Heart left ventricle (tissue), 16 donors: Measurements from ENCODE around the gene EGLN3. TPM values are rescaled to one million over a fixed set of nuclear protein-coding genes. Genes with fewer than 3 reads are reported as not detected.
A peak's percentile ranks its signal among the peaks of the same experiment; 100 is the strongest.

ENCODE experiments used
- ATAC-seq, 4 donors: fragments of 200-7000 bp; cut with Tn5 transposase; one replicate each; pipeline ENCODE4 v1.9.1; 2020 to 2022; ENCODE audit warnings: moderate library complexity in 4 of 4, mild to moderate bottlenecking in 3 of 4, moderate number of reproducible peaks in 1 of 4
- DNase-seq, 5 donors: peaks; one replicate each; pipeline ENCODE4 v3.0.0-alpha.2; 2020
- H3K27ac ChIP-seq, 12 donors: fragments of 200-600 bp; sonication (generic) in 4 of 12; one replicate each; pipeline versions ENCODE4 v1.5.0 to v1.8.0; 2016 to 2022; ENCODE audit warnings: mild to moderate bottlenecking in 2 of 12
- H3K27me3 ChIP-seq, 9 donors: fragments of 200-600 bp; sonication (generic) in 2 of 9; one replicate each; pipeline versions ENCODE4 v1.5.1 to v1.8.0; 2016 to 2022; ENCODE audit warnings: mild to moderate bottlenecking in 3 of 9
- H3K36me3 ChIP-seq, 9 donors: fragments of 200-600 bp; sonication (generic) in 2 of 9; one replicate each; pipeline versions ENCODE4 v1.5.0 to v1.8.0; 2018 to 2022; ENCODE audit warnings: mild to moderate bottlenecking in 2 of 9
- H3K4me1 ChIP-seq, 12 donors: fragments of 200-600 bp; sonication (generic) in 4 of 12; one replicate each; pipeline versions ENCODE4 v1.5.0 to v1.8.0; 2016 to 2022; ENCODE audit warnings: mild to moderate bottlenecking in 3 of 12
- H3K4me3 ChIP-seq, 12 donors: fragments of 200-600 bp; sonication (generic) in 4 of 12; one replicate each; pipeline versions ENCODE4 v1.5.0 to v1.8.0; 2017 to 2022; ENCODE audit warnings: mild to moderate bottlenecking in 9 of 12, moderate library complexity in 4 of 12
- H3K9me3 ChIP-seq, 12 donors: fragments of 200-600 bp; sonication (generic) in 4 of 12; one replicate each; pipeline versions ENCODE4 v1.5.0 to v1.8.0; 2016 to 2022; ENCODE audit warnings: mild to moderate bottlenecking in 1 of 12
- CTCF ChIP-seq, 12 donors: fragments of 200-600 bp; sonication (generic) in 4 of 12; IDR thresholded peaks; one replicate each; pipeline versions ENCODE4 v1.5.0 to v1.8.0; 2018 to 2022; ENCODE audit warnings: antibody characterized with exemption in 12 of 12, mild to moderate bottlenecking in 5 of 12
- POLR2A ChIP-seq, 2 donors: fragments of 450-650 bp; IDR thresholded peaks; one replicate each; pipeline ENCODE4 v1.6.1; 2017; ENCODE audit warnings: antibody characterized with exemption in 2 of 2, mild to moderate bottlenecking in 2 of 2, moderate library complexity in 2 of 2
- WGBS, 4 donors: extraction: QIAGEN DNeasy Blood & Tissue Kit in 2 of 4; methylation state at CpG; one replicate each; pipeline versions ENCODE4 v1.1.5 to v1.1.7; 2013 to 2018; 5-methylcytosine and 5-hydroxymethylcytosine counted together
- intact Hi-C, 10 donors: fragments of 100-400 bp; cut with DNase I; formaldehyde crosslinking; loops; one replicate each; pipeline versions ENCODE4 v1.11.1 to v1.14.2; 2022
- polyA plus RNA-seq, 2 donors: library from polyadenylated mRNA; stranded (reverse); fragments of 200-250 nt; gene quantifications; one replicate each; pipeline ENCODE4 v1.2.3, GENCODE V29; 2013
- total RNA-seq, 9 donors: library from RNA; depleted of rRNA in 2 of 9; stranded (reverse); fragments of >200 nt in 2 of 9; fragmentation: NEBNext Ultra II Directional in 3 of 9; extraction: Animal tissue kit (Norgen Biotek cat#: 25700) in 3 of 9; gene quantifications; one replicate each; pipeline versions ENCODE4 v1.1.0 to v1.2.4, GENCODE V29; 2016 to 2023
- donor health status: ischemic (EF 13 %, LVEDD 7.1; RV severe dilation, severe dysfunction).
- donor health status: healthy with polysubstance abuse.
- donor health status: DM: no; HTN: yes; CAD: no.
- donor health status: DM: no; HTN: no; CAD: no.
- donor health status: ischemic (EF 25% LVEDD 6.9; RV normal size, moderate dysfunction).
- donor health status: ischemic (EF 25% LVEDD 5.7; RV mildly dilated, moderate dysfunction).
- donor health status: healthy.
- donor health status: DM: yes; HTN: yes; CAD: no.
- donor health status: ischemic (EF 35%, LVEDD 5.7; RV mildly dilated, moderate dysfunction).
- donor health status: nonischemic (EF 11% LVEDD 7.7; RV severe dilation, severe dysfunction).
- donor health status: DM: yes; HTN: yes; CAD: no.
- donor health status: PGD.
- donor health status: ischemic (EF 29% LVEDD 5.4; RV normal size, mild dysfunction).
- donor health status: nonischemic (EF 23%, LVEDD 6.1; RV moderate dilation, normal function).

EGLN3 gene
- total and polyA plus RNA-seq, 11 donors = 46.5 to 308 (median 138) TPM

GRCh38 chr14:33954016-33954598 is 3.2 kb upstream of the EGLN3 start:
- intact Hi-C loops = loop anchor here in 8 of 10 donors (5.0 to 10.0 kb wide), 11 partner anchors 78 to 278 kb away; no protein-coding TSS in a partner anchor
- DNase-seq (peak in 1 of 5 donors; percentile 29), ATAC-seq (no peak)
- Histone ChIP-seq H3K4me3 (no peak overlapping the region), H3K27ac (peak overlapping the region in 2 of 12 donors; percentile 32 to 35), H3K4me1 (peaks cover 0 to 25% (median 10%) of the 10 kb centered on the region in 12 donors), H3K27me3 (peaks cover 0 to 23% (median 0%) of the 10 kb centered on the region in 9 donors), H3K36me3 (no peaks in the 10 kb centered on the region), H3K9me3 (no peaks in the 10 kb centered on the region)
- TF ChIP-seq CTCF (IDR thresholded peaks at IDR 0.05) = no peak
- no peak for TF ChIP-seq POLR2A (IDR thresholded peaks at IDR 0.05)
- 38 to 45% (median 42%) methylated on average over 3 of the region's 3 CpGs for WGBS, 4 donors

GRCh38 chr14:33952541-33952940 is 1.7 kb upstream of the EGLN3 start:
- WGBS, 4 donors = 82 to 90% (median 89%) methylated on average over 1 of the region's 1 CpG
- H3K36me3 ChIP-seq = no peaks in the 10 kb centered on the region
- H3K4me3 ChIP-seq = no peak overlapping the region
- TF ChIP-seq CTCF (IDR thresholded peaks at IDR 0.05) (no peak), POLR2A (IDR thresholded peaks at IDR 0.05) (no peak)
- intact Hi-C loops = loop anchor here in 8 of 10 donors (5.0 to 10.0 kb wide), 11 partner anchors 80 to 280 kb away; no protein-coding TSS in a partner anchor
- DNase-seq (no peak), ATAC-seq (no peak)
- peaks cover 0 to 23% (median 0%) of the 10 kb centered on the region in 9 donors for H3K27me3 ChIP-seq
- no peaks in the 10 kb centered on the region for H3K9me3 ChIP-seq
- peaks cover 0 to 30% (median 11%) of the 10 kb centered on the region in 12 donors for H3K4me1 ChIP-seq
- no peak overlapping the region for H3K27ac ChIP-seq

- TF ChIP-seq POLR2A (IDR thresholded peaks at IDR 0.05) (no peak), CTCF (IDR thresholded peaks at IDR 0.05) (no peak)
- intact Hi-C loops = loop anchor here in 8 of 10 donors (1.0 to 10.0 kb wide), 13 partner anchors 81 to 281 kb away; no protein-coding TSS in a partner anchor
- WGBS, 4 donors = 14 to 26% (median 15%) methylated on average over 7 to 11 of the region's 11 CpGs
- Histone ChIP-seq H3K36me3 (no peaks in the 10 kb centered on the region), H3K9me3 (no peaks in the 10 kb centered on the region), H3K4me1 (peaks cover 0 to 41% (median 13%) of the 10 kb centered on the region in 12 donors), H3K27me3 (peaks cover 0 to 23% (median 0%) of the 10 kb centered on the region in 9 donors), H3K4me3 (peak overlapping the region in 10 of 12 donors; percentile 49 to 87 (median 73)), H3K27ac (peak overlapping the region in 11 of 12 donors; percentile 26 to 91 (median 69))
- ATAC-seq = no peak
- no peak for DNase-seq
These were observed 438 bp upstream of the EGLN3 start for GRCh38 chr14:33951183-33951840.

GRCh38 chr14:33949411-33949893 is 1.4 kb downstream of the EGLN3 start:
- Histone ChIP-seq H3K4me1 (peaks cover 0 to 58% (median 21%) of the 10 kb centered on the region in 12 donors), H3K9me3 (no peaks in the 10 kb centered on the region), H3K36me3 (no peaks in the 10 kb centered on the region), H3K27me3 (peaks cover 0 to 23% (median 0%) of the 10 kb centered on the region in 9 donors), H3K27ac (peak overlapping the region in 11 of 12 donors; percentile 13 to 91 (median 81)), H3K4me3 (peak overlapping the region; percentile 49 to 87 (median 70))
- TF ChIP-seq CTCF (IDR thresholded peaks at IDR 0.05) (no peak), POLR2A (IDR thresholded peaks at IDR 0.05) (no peak)
- intact Hi-C loops = loop anchor here in 6 of 10 donors (1.0 to 10.0 kb wide), 6 partner anchors 11 to 275 kb away; no protein-coding TSS in a partner anchor
- no peak for DNase-seq
- no peak for ATAC-seq
- WGBS, 4 donors = 22 to 38% (median 28%) methylated on average over 9 of the region's 9 CpGs
